IPS-11a (cell line): ENCODE data around the gene ZFX.

ENCODE experiments used
- H3K4me3 ChIP-seq: one replicate; pipeline ENCODE4 v1.5.1; 2013; ENCODE audit warnings: low read depth, low read length, control low read depth

The ZFX gene

DNA sequence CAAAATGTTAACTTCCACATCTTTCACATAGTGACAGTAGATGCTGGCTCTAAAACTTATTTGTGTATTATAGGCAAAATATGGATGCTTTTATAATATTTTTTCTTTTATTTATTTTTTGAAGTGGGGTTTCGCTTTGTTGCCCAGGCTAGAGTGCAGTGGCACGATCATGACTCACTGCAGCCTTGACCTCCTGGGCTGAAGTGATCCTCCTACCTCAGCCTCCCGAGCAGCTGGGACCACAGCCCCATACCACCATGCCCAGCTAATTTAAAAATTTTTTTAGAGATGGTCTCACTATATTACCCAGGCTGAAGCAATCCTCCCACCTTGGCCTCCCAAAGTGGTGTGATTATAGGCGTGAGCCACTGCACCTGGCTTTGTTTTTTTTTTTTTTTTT lies 48.6 kb downstream of the ZFX start:
- no peak overlapping the region for H3K4me3 ChIP-seq

DNA sequence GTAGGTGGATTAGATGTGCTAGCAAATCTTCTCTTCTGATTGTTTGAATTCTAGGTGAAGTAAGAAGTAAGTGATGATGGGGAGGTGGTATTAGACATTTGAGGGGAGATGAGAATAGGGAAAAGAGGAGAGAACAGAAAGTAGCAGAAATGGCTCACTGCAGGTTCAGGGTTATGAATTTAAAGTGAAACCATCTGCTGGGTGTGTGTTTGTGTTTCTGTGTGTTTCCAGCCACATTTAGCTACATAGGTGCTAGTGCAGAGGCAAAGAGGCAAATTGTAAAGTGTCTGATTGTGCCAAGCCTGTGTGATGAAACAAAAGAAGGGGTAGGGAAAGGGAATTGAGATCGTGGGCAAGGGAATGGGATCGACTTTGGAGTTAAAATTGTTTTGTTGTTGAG lies 50.6 kb downstream of the ZFX start:
- no peak overlapping the region for H3K4me3 ChIP-seq

DNA sequence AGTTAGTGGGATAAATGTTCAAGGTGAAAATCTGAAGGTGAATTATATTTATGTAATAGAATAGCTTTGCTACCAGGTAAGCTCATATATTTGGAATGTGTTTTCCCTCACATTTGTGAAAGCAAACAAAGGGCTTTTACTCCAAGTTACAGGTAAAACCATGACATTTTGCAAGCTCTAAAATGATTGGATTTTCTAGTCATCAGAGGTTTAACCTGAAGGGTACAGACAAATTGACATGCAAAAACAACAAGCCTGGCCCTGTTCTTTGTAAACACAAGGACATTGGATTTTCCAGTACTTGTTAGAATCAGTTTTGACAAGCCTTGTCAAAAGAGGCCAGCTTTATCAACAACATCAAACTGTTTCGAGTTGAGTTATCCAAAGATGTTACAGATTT lies 51.7 kb downstream of the ZFX start:
- H3K4me3 ChIP-seq = no peak overlapping the region

DNA sequence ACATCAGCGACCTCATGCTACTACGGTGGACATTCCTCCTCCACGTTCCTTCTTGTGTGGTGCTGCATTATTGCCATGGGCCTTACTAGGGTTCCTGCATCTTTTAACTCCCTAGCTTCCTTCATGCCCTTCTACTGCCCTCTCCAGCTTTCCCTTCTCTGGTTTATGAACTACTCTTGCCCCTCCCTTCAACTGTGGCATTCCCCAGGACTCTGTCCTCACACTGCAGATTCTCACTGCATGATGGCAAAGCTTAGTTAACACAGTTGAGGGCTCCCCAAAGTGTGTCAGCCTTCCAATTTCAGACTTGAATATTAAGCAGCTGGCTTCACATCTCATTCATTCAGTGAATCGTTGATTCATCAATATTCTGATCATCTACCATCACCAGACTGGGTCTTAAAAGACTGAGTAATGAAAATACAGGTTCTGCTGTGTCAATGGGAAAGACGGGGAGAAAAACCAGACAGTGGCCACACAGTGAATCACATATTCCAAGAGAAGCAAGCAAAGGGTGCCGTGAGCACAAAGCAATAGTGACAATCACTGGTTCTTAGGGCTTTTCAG lies 53.0 kb downstream of the ZFX start:
- no peak overlapping the region for H3K4me3 ChIP-seq

DNA sequence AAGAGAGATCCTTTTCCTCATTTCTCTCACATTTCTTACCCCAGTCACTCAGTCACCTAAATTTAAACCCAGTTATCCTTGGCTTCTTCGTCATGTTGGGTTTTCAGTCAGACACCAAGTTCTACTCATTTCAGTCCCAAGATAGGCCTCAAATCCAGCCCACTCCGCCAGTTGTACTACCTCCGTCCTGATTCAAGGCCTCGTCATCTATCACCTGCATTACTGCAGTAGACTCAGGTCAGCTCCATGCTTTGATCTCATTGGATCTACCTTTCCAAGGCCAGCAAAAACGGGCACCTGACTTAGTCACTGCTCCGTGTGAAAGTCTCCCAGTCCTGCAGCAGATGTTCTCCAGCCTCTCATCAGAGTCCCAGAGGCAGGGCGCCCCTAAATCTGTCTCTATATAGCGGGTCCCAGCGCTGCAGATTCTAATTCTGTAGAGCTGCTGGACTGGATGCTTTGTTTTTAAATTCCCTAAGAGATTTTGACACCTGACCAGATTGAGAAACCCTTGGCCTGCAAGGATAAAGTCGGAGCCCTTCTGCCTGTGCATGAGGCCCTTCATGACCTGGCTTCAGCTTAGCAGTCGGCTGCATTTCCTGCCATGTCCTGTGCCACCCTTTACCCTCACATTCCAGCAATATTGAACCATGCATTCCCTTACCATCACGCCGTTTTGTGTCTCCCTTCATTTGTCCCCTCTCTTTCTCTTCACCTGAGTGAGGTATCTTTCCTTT lies 53.7 kb downstream of the ZFX start:
- H3K4me3 ChIP-seq = no peak overlapping the region

DNA sequence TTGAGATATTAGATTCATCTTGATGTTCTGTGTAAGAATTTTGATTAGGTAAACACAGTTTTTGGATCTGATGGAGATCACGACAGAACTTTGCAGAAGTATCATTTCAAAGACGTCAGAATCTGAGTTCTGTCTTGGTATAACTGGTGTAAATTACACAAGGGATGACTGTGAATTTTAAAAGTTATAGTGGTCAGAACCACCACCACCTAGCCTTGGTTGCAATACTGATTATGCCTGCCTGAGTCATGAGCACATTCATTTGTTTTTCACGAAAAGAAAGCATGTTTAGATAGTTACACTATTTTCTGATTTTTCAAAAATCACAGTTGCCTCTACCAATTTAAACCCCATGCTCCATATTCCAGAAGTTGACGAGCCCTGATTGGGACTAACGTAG lies 54.8 kb downstream of the ZFX start:
- H3K4me3 ChIP-seq = no peak overlapping the region

DNA sequence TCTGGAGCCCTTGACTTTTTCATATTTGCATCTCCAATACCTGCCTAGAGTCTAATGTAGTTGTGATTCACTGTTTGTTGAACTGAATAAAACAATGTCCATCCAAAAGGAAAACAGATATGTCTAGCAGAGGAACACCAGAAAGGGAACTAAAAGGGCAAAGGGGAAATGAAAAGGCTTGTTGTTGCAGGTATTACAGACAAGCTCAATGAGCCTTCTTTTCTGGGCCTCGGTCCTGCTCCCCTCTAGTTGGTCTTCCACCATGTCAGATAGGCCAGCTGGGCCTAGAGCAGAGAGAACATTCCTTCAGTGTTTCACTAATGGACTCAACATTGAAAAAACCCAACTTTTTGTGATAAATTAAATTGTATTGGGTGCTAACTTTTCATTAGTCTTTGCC lies 55.4 kb downstream of the ZFX start:
- H3K4me3 ChIP-seq = no peak overlapping the region

DNA sequence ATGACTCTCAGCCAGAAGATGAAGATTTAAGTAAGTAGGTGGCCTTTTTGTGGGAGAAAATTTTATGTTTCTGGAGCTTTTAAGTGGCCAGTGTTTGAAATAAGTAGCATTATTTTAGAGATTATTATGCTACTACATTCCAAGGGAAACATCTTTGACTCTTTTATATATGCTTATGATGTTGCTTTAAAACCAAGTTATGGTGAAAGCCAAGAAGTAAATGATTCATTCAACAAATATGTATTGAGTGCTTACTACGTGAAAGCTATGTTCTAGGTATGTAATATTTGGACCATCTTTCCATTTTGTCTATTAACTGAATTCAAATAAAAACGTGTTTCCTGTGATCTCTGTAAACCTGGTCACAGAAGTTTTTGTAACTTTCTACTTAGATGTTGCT lies 58.3 kb downstream of the ZFX start:
- no peak overlapping the region for H3K4me3 ChIP-seq

DNA sequence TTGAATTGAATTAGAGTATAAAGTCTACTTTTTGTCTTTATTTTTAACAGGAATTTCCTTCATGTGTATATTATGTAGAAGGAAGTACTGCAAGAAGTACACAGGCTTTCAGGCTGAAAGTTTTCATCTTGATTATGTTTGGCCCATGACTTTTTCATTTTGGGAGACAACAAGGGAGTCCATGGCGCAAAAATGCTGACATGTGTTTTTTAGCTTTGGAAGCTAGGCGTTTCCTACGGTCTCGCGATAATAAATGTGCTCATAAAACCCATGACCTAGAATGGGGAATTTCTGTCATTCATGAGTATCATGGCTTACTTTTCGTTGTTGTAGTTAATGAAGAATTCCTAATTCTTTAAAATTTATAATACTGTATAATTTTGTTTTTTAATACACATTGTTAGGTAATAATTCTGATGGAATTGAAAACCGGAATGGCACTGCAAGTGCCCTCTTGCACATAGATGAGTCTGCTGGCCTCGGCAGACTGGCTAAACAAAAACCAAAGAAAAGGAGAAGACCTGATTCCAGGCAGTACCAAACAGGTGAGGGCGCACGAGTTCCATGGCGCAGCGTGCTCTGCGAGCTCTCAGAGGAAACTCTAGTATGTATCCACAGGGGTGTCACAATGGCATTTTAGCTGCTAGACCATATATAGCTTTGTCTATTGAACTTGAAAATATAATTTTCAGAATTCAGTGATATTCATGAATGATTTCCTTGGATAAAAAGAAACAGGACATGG lies 59.1 kb downstream of the ZFX start:
- no peak overlapping the region for H3K4me3 ChIP-seq

DNA sequence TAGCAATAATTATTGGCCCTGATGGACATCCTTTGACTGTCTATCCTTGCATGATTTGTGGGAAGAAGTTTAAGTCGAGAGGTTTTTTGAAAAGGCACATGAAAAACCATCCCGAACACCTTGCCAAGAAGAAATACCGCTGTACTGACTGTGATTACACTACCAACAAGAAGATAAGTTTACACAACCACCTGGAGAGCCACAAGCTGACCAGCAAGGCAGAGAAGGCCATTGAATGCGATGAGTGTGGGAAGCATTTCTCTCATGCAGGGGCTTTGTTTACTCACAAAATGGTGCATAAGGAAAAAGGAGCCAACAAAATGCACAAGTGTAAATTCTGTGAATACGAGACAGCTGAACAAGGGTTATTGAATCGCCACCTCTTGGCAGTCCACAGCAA lies 60.7 kb downstream of the ZFX start:
- no peak overlapping the region for H3K4me3 ChIP-seq

DNA sequence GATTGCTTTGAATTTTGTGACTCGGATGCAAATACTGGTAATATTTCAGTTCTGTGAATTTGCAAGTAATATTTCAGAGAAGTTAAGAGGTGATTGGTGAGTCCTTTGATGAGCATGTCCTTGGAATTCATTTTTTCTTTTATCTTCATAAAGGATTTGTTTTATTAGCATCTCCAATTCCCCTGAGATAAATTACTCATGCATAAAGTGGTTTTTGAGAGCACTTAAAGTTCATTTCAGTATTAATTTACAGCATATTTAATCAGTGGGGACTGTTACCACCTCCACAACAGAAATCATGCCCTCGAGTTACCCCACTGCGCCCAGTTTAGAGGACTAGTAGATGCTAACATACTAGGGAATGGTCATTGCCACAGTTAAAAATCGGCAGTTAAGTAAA lies 65.0 kb downstream of the ZFX start:
- no peak overlapping the region for H3K4me3 ChIP-seq

DNA sequence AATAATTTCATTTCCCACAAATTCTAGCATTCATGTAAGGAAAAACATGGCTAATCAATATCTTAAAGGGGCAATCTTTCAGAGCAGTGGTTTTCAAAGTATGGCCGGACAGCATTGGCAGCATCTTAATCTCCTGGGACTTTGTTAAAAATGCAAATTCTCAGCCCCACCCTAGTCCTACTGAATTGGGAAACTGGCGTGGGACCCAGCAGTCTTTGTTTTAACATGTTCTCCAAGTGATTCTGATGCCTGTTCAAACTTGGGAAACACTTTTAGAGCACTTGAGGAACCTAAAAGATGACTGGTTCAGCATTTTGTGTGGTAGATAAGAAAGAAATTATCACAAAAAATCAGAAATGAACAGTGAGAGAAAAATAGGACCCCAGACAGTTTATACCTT lies 65.7 kb downstream of the ZFX start:
- no peak overlapping the region for H3K4me3 ChIP-seq

DNA sequence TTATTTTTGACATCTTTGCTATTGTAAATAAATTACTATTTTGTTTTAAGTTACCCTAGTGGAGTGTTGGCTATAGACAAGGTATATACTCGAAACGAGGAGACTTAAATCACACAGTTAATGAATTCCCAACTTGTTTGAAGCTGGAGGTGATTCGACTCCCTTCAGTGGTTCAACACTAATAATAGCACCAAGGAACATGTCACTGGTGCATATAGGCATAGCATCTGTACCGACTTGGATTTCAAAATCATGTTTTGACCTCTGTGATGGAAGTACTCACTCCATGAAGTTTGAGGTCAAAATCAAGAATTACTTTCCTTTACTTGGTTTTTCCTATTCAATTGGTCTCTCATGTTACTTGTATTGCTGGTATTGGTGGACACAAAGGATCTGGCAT lies 66.5 kb downstream of the ZFX start:
- no peak overlapping the region for H3K4me3 ChIP-seq

DNA sequence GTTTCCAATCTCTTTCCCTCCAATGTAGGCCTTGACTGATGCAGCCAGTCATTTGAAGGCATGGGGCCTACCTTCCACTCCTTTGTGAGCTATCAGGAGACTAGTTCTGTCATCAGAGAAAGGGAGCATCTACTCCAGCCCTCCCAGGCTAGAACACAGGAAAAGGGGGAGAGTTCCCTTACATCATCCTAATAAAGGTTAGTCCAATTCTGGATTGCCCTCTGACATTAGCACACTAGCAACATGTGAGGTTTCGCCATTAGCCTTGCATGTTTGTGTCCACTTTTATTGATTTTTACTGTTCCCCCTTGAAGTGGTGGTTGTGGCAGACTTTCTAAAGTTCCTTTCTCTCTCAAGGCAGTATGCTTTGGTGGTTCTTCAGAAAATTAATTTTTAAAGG lies 67.3 kb downstream of the ZFX start:
- H3K4me3 ChIP-seq = no peak overlapping the region

DNA sequence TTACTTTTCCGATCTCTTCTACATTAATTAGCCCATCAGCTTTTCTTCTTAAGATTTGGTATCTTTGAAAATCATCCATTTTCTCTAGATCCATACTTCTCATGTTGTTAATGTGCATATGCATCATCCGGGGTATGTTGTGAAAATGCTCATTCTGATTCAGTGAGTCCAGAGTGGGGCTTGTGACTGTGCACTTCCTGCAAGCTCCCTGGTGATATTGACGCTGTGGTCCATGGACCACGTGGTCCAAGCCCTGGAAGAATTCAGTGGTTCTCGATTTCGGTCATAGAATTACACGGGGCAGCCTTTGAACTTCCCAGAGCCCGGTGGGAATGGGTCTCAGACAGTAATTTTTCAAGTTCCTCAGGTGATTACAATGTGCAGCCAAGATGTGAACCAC lies 69.8 kb downstream of the ZFX start:
- H3K4me3 ChIP-seq = no peak overlapping the region

DNA sequence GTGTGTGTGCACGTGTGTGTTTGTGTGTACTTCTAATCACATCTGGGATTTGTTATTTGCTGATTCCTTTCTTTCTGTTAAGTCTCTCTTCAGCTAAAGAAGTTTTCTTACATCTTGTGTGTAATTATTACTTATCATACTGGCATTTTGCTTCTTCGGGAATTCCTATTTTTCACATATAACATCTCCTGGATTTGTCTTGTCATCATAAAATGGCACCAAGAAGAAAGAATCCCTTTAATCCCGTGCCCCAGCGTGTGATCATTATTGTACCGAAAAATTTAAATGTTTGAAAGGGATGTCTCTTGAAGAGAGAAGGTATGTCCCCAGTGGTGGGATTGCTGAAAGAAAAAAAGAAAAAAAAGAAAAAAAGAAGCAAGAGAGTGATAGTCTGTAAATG lies 72.3 kb downstream of the ZFX start:
- H3K4me3 ChIP-seq = no peak overlapping the region

DNA sequence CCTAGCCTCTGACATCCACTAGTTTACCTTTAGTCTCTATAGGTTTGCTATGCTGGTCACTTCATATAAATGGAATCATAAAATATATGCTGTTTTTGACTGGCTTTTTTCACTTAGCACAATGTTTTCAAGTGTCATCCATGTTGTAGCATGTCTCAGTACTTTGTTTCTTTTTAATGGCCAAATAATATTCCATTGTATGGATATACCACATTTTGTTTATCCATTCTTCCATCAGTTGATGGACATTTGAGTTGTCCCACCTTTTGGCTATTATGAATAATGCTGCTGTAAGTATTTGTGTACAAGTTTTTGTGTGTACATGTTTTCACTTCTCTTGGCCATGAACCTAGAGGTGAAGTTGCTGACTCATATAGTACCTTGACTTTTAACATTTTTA lies 75.7 kb downstream of the ZFX start:
- no peak overlapping the region for H3K4me3 ChIP-seq

DNA sequence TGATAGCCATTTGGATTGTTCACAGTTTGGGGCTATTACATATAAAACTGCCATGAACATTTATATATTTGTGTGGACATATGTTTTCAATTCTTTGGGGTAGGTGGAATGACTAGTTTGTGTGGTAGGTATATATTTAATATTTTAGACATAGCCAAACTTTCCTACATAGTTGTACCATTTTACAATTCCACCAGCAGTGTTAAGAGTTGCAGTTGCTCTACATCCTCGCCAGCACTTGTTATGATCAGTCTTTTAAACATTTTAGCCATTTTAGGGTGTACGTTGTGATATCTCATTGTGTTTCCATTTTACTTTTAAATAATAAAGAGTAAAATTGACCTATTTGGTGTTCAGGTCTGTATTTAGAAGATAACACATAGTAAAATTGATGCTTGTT lies 76.6 kb downstream of the ZFX start:
- no peak overlapping the region for H3K4me3 ChIP-seq

DNA sequence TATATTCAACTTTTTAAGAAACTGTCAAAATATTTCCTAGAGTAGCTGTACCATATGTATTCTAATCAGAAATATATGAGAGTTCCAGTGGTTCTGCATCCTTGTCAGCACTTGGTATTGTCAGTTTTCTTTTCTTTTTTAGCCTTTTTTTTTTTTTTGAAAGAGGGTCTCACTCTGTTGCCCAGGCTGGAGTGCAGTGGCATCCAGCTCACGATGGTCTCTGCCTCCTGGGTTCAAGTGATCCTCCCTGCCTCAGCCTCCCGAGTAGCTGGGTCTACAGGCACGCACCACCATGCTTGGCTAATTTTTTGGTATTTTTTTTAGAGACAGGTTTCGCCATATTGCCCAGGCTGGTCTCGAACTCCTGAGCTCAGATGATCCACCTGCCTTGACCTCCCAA lies 79.1 kb downstream of the ZFX start:
- no peak overlapping the region for H3K4me3 ChIP-seq

DNA sequence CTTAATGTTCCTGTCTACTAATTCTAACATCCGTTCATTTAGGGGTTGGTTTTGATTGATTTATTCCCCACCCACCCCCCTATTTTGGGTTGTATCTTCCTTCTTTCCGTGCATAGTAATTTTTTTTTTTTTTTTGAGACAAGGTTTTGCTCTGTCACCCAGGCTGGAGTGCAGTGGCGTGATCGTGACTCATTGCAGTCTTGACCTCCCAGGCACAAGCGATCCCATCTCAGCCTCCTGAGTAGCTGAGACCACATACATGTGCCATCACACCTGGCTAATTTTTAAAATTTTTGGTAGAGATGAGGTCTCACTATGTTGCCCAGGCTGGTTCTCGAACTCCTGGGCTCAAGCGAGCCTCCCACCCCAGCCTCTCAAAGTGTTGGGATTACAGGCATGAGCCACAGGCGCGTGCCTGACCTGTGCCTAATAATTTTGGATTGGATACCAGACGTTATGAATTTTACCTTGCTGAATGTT lies 79.9 kb downstream of the ZFX start:
- no peak overlapping the region for H3K4me3 ChIP-seq

DNA sequence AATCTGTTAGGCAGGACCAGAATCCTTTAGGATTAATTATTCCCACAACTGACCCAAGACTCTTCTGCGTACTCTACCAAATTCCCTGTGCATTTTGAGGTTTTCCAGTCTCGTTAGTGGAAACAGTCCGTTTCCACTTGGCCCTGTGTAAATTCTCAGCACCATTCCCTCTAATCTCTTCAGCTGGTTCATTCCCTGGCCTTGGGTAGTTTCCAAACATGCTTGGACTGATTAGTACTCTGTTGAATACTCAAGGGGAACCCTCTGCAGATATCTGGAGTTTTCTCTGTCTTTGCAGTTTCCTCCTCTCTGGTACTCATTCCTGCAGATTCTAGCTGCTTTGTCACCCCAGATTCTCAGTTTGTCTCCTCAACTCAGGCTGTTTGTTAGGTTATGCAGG lies 80.4 kb downstream of the ZFX start:
- no peak overlapping the region for H3K4me3 ChIP-seq

DNA sequence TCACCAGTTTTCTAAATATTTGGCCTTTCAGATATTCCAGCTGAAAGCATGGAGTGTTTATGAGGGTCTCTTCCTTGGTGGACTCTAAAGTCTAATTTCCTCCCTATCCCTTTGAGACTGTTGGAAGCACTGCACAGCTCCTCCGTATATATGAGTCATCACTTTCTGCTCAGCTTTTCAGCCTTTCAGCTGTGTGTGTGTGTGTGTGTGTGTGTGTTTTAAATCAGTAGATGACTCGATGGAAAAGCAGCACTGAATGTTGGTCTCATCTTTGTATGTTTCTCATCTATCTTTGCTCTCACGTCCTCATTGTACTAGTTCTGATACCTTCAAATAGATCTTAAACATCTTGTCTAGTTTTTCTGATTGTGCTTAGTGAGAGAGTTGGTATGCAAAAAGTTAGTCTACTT lies 81.6 kb downstream of the ZFX start:
- no peak overlapping the region for H3K4me3 ChIP-seq
